Spleen (tissue), 11 donors: Measurements from ENCODE around the gene SFXN5. TPM values are rescaled to one million over a fixed set of nuclear protein-coding genes. Genes with fewer than 3 reads are reported as not detected.

Source experiments
- DNase-seq: peaks from one replicate; pipeline ENCODE4 v3.0.0-alpha.2; 2020
- H3K27ac ChIP-seq, 8 donors: fragments of 200-600 bp; sonication (generic) in 7 of 8; 1 replicate in 4 of 8; 2 replicates in 4 of 8; pipeline versions ENCODE4 v1.5.0 to v1.8.0; 2016 to 2021; ENCODE audit warnings: inconsistent platforms in 4 of 8, mild to moderate bottlenecking in 4 of 8, moderate library complexity in 1 of 8
- H3K27me3 ChIP-seq, 7 donors: fragments of 200-600 bp; sonication (generic) in 6 of 7; replicated peaks in 1 of 7; 1 replicate in 4 of 7; 2 replicates in 3 of 7; pipeline versions ENCODE4 v1.5.0 to v1.8.0; 2016 to 2021; ENCODE audit warnings: inconsistent platforms in 3 of 7, mild to moderate bottlenecking in 1 of 7
- H3K36me3 ChIP-seq, 6 donors: fragments of 200-600 bp; sonication (generic) in 5 of 6; 1 replicate in 4 of 6; 2 replicates in 2 of 6; pipeline versions ENCODE4 v1.5.0 to v1.8.0; 2016 to 2021; ENCODE audit warnings: inconsistent platforms in 2 of 6
- H3K4me1 ChIP-seq, 6 donors: fragments of 200-600 bp; sonication (generic) in 5 of 6; 1 replicate in 3 of 6; 2 replicates in 3 of 6; pipeline versions ENCODE4 v1.5.0 to v1.8.0; 2016 to 2021; ENCODE audit warnings: inconsistent platforms in 3 of 6
- H3K4me3 ChIP-seq, 8 donors: fragments of 200-600 bp; sonication (generic) in 7 of 8; 1 replicate in 4 of 8; 2 replicates in 4 of 8; pipeline versions ENCODE4 v1.5.0 to v1.8.0; 2016 to 2021; ENCODE audit warnings: inconsistent platforms in 4 of 8, mild to moderate bottlenecking in 4 of 8, moderate library complexity in 2 of 8
- H3K9me3 ChIP-seq, 8 donors: fragments of 200-600 bp; sonication (generic) in 7 of 8; 1 replicate in 4 of 8; 2 replicates in 4 of 8; pipeline versions ENCODE4 v1.5.0 to v1.8.0; 2016 to 2021; ENCODE audit warnings: inconsistent platforms in 4 of 8
- CTCF ChIP-seq, 11 experiments: fragments of 200-600 bp in 7 of 11; fragments of 450-650 bp in 4 of 11; sonication (generic) in 4 of 11; IDR thresholded peaks in 8 of 11; conservative IDR thresholded peaks in 3 of 11; 1 replicate in 7 of 11; 2 replicates in 4 of 11; pipeline versions ENCODE4 v1.4.0 to v1.8.0; 2016 to 2021; ENCODE audit warnings: antibody characterized with exemption in 11 of 11, inconsistent platforms in 4 of 11, mild to moderate bottlenecking in 1 of 11
- POLR2A ChIP-seq, 3 donors: fragments of 450-650 bp; IDR thresholded peaks; one replicate each; pipeline ENCODE4 v1.5.1; 2017; ENCODE audit warnings: antibody characterized with exemption in 3 of 3, mild to moderate bottlenecking in 1 of 3
- POLR2AphosphoS5 ChIP-seq, 3 donors: sonication (generic); formaldehyde crosslinking; IDR thresholded peaks; one replicate each; pipeline ENCODE4 v1.5.1; 2017; ENCODE audit warnings: antibody characterized with exemption in 3 of 3
- WGBS, 5 donors: extraction: QIAGEN DNeasy Blood & Tissue Kit in 3 of 5; methylation state at CpG; one replicate each; pipeline versions ENCODE4 v1.1.5 to v1.1.7; 2013 to 2018; 5-methylcytosine and 5-hydroxymethylcytosine counted together
- intact Hi-C: fragments of 100-400 bp; cut with DNase I; formaldehyde crosslinking; loops from one replicate; pipeline ENCODE4 v1.15.0; 2023; ENCODE audit warnings: low total_unique reads
- polyA plus RNA-seq, 3 donors: library from polyadenylated mRNA; stranded (reverse); fragments of 200-250 nt; gene quantifications; one replicate each; pipeline ENCODE4 v1.2.1, GENCODE V29; 2013
- total RNA-seq, 7 donors: library from RNA; depleted of rRNA in 3 of 7; stranded (reverse); fragments of >200 nt in 3 of 7; fragmentation: NEBNext Ultra II Directional in 4 of 7; extraction: Animal tissue kit (Norgen Biotek cat#: 25700) in 4 of 7; gene quantifications; one replicate each; pipeline versions ENCODE4 v1.1.0 to v1.2.1, GENCODE V29; 2016 to 2021
- donor health status: healthy with polysubstance abuse.
- donor health status: DM: no; HTN: no; CAD: no; lungs with moderate emphysema.
- donor health status: DM: no; HTN: no; CAD: no.
- donor health status: Bipolar disorder and iron deficiency.
- donor health status: healthy.
- donor health status: DM: no; HTN: no; CAD: no.
- donor health status: DM: yes; HTN: yes; CAD: no.

SFXN5 gene
- total and polyA plus RNA-seq, 10 donors, result 2.6 to 41.4 (median 22.9) TPM

GRCh38 chr2:72993933-72994280 lies 77.6 kb downstream of the SFXN5 start:
- 70 to 93% (median 81%) methylated on average over 5 of the region's 5 CpGs for WGBS, 5 donors
- no peak overlapping the region for H3K27ac ChIP-seq
- peaks cover 0 to 79% (median 7%) of the 10 kb centered on the region in 6 donors for H3K36me3 ChIP-seq
- no peaks in the 10 kb centered on the region for H3K9me3 ChIP-seq
- DNase-seq, result no peak
- no peak overlapping the region for H3K4me3 ChIP-seq
- intact Hi-C loops, result loop anchor here (5.0 kb wide), 2 partner anchors 163 to 183 kb away; no protein-coding TSS in a partner anchor
- TF ChIP-seq POLR2A (IDR thresholded peaks at IDR 0.05) (no peak), CTCF (IDR thresholded peaks at IDR 0.05 in 8 of 11, conservative IDR thresholded peaks at IDR 0.05 in 3 of 11) (no peak), POLR2AphosphoS5 (IDR thresholded peaks at IDR 0.05) (no peak)
- no peaks in the 10 kb centered on the region for H3K27me3 ChIP-seq
- H3K4me1 ChIP-seq, result peaks cover 0 to 7% (median 0%) of the 10 kb centered on the region in 6 donors

GRCh38 chr2:72993147-72993932 lies 78.2 kb downstream of the SFXN5 start:
- no peaks in the 10 kb centered on the region for H3K27me3 ChIP-seq
- WGBS, 5 donors, result 36 to 60% (median 43%) methylated on average over 5 of the region's 5 CpGs
- H3K36me3 ChIP-seq, result peaks cover 0 to 79% (median 2%) of the 10 kb centered on the region in 6 donors
- H3K27ac ChIP-seq, result no peak overlapping the region
- no peak overlapping the region for H3K4me3 ChIP-seq
- DNase-seq, result peak; percentile 72
- peak; percentile 52 to 92 (median 82) for TF ChIP-seq CTCF (IDR thresholded peaks at IDR 0.05 in 8 of 11, conservative IDR thresholded peaks at IDR 0.05 in 3 of 11)
- no peak for TF ChIP-seq POLR2A (IDR thresholded peaks at IDR 0.05)
- TF ChIP-seq POLR2AphosphoS5 (IDR thresholded peaks at IDR 0.05), result no peak
- intact Hi-C loops, result loop anchor here (5.0 kb wide), 2 partner anchors 164 to 184 kb away; no protein-coding TSS in a partner anchor
- H3K9me3 ChIP-seq, result no peaks in the 10 kb centered on the region
- H3K4me1 ChIP-seq, result peaks cover 0 to 7% (median 0%) of the 10 kb centered on the region in 6 donors

GRCh38 chr2:72992734-72993102 lies 78.8 kb downstream of the SFXN5 start:
- H3K4me1 ChIP-seq, result peaks cover 0 to 7% (median 0%) of the 10 kb centered on the region in 6 donors
- 82 to 92% (median 87%) methylated on average over 7 to 8 of the region's 8 CpGs for WGBS, 5 donors
- no peaks in the 10 kb centered on the region for H3K9me3 ChIP-seq
- H3K4me3 ChIP-seq, result no peak overlapping the region
- intact Hi-C loops, result loop anchor here (5.0 kb wide), 2 partner anchors 165 to 185 kb away; no protein-coding TSS in a partner anchor
- H3K27ac ChIP-seq, result no peak overlapping the region
- peak; percentile 70 for DNase-seq
- peaks cover 0 to 79% (median 2%) of the 10 kb centered on the region in 6 donors for H3K36me3 ChIP-seq
- TF ChIP-seq CTCF (IDR thresholded peaks at IDR 0.05 in 8 of 11, conservative IDR thresholded peaks at IDR 0.05 in 3 of 11), result no peak
- no peak for TF ChIP-seq POLR2A (IDR thresholded peaks at IDR 0.05)
- TF ChIP-seq POLR2AphosphoS5 (IDR thresholded peaks at IDR 0.05), result no peak
- no peaks in the 10 kb centered on the region for H3K27me3 ChIP-seq
